Muscle layer of colon (tissue), 2 donors: ENCODE measurements around the gene ADGRD1.

Source experiments
- H3K27ac ChIP-seq: one replicate; pipeline ENCODE4 v1.7.0; 2013; ENCODE audit warnings: low read depth, mild to moderate bottlenecking, low read length, moderate library complexity
- H3K27me3 ChIP-seq, 2 donors: one replicate each; pipeline ENCODE4 v1.7.0; 2013; ENCODE audit warnings: low read length in 2 of 2, mild to moderate bottlenecking in 2 of 2; ENCODE audit not compliant: insufficient read depth in 2 of 2, control insufficient read depth in 1 of 2
- H3K36me3 ChIP-seq: one replicate; pipeline ENCODE4 v1.7.0; 2013; ENCODE audit warnings: mild to moderate bottlenecking, low read length; ENCODE audit not compliant: insufficient read depth
- H3K4me1 ChIP-seq: one replicate; pipeline ENCODE4 v1.7.0; 2013; ENCODE audit warnings: mild to moderate bottlenecking, low read length; ENCODE audit not compliant: insufficient read depth
- H3K4me3 ChIP-seq, 2 donors: one replicate each; pipeline ENCODE4 v1.7.0; 2013; ENCODE audit warnings: low read length in 2 of 2, low read depth in 1 of 2, mild to moderate bottlenecking in 1 of 2, moderate library complexity in 1 of 2
- H3K9ac ChIP-seq: one replicate; pipeline ENCODE4 v1.7.0; 2013; ENCODE audit warnings: low read length
- H3K9me3 ChIP-seq: one replicate; pipeline ENCODE4 v1.7.0; 2013; ENCODE audit warnings: mild to moderate bottlenecking, low read length
- donor health status: abdominal sarcoma.
- donor health status: Adenocarcinoma of cecum.

Gene ADGRD1

DNA sequence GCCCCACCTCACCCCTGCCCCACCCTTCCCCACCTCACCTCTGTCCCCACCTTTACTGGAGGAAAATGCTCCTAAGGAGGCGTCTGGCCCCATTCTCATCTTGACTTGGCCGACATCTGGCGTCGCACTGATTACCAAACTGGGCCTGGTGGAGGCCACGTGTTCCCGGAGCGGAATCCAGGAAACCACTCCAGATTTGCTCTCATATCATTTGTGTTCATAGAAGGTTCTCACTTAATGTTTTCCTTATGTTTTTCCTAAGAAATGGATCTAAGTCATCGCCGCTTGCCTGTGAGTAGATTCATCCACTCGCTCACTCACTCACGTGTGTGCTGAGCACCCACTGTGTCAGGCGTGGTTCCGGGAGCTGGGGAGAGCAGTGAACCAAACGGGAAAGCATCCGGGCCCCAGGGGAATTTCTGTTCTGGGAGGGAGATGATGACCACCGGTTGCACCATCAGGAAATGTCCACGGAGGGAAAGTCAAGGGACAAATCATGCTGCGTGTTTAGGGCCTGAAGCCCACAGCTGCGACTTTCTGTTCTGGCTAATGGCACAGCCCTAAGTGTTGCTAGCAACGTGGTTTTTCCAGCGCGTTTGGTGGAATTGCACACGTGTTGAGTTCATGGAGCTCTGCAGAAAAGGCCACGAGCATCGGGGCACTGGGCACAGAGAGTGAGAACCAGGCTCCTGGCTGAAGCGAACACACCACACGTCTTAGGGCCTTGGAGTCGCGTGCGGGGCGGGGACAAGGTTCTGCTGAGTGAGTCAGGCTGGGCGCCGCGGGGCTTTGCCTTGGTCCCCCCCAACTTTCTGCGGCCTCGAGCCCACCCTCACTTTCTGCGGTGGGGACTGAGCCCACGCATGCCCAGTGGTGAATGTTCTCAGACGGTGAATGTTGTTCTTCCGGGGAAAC, 57.7 kb downstream of the ADGRD1 start:
- Histone ChIP-seq H3K27ac (no peak overlapping the region), H3K4me3 (no peak overlapping the region), H3K4me1 (peaks cover 51% of the 10 kb centered on the region), H3K27me3 (no peaks in the 10 kb centered on the region), H3K9me3 (no peaks in the 10 kb centered on the region), H3K36me3 (peaks cover 9% of the 10 kb centered on the region), H3K9ac (no peak overlapping the region)

DNA sequence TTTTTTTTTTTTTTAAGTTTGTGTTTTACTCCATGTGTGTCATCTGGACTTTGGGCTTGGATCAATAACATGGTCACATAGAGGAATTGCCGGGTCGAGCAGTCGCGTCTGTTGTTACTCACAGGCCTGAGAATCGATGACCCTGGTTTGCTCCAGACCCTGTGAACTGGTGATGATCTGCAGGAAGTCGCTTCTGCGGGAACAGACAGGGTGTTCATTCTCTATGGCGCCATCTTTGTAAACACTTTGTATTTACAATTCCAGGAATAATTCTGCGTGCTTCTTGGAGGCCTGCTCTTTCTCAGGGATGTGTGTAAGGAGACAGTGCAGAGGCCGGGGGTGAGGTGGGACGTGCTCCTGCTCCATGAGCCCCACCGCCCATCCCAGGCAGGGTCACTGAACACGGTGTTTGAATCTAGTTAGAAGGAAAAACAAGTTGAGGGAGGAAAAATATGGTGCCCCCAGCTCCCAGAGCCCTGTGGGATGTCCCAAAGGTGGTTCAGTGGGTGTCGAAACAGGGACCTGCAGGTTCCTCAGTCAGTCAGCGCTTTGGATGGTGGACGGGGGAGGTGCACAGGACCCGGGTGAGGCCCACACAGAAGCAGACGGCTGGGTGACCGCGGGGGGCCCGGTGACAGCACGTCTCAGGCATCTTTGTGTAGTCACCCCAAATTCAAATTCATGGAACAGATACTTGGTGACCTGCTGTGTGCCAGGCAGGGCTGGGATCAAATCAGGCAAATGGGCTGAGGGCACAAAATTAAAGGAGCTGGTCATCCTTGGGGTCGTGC, 58.8 kb downstream of the ADGRD1 start:
- Histone ChIP-seq H3K36me3 (peaks cover 9% of the 10 kb centered on the region), H3K27me3 (no peaks in the 10 kb centered on the region), H3K27ac (peak overlapping the region; percentile 45)

DNA sequence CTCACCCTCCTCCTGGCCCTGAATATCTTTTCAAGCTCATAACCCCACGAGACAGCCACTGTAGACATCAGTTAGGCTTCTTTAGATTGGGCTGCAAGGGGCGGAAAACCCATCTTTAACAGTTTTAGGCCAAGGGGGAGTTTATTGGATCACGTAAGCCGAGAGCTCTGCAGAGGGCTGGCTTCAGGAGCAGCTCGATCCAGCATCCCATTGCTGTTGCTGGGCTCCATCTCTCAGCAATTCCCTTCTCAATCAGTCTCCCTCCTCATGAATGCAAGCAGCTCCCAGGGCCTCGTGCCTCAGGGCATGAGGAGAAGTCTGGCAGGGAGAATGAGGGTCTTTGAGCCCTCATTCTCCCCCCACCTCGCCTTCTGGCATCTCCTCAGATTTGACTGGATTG, 59.4 kb downstream of the ADGRD1 start:
- Histone ChIP-seq H3K27ac (peak overlapping the region; percentile 45), H3K4me1 (peaks cover 36% of the 10 kb centered on the region), H3K36me3 (peaks cover 13% of the 10 kb centered on the region), H3K9ac (no peak overlapping the region), H3K9me3 (no peaks in the 10 kb centered on the region), H3K4me3 (no peak overlapping the region), H3K27me3 (no peaks in the 10 kb centered on the region)

More for the DNA sequence above, 58.8 kb downstream of the ADGRD1 start:
- peaks cover 43% of the 10 kb centered on the region for H3K4me1 ChIP-seq
- no peak overlapping the region for H3K9ac ChIP-seq
- no peaks in the 10 kb centered on the region for H3K9me3 ChIP-seq
- no peak overlapping the region for H3K4me3 ChIP-seq

DNA sequence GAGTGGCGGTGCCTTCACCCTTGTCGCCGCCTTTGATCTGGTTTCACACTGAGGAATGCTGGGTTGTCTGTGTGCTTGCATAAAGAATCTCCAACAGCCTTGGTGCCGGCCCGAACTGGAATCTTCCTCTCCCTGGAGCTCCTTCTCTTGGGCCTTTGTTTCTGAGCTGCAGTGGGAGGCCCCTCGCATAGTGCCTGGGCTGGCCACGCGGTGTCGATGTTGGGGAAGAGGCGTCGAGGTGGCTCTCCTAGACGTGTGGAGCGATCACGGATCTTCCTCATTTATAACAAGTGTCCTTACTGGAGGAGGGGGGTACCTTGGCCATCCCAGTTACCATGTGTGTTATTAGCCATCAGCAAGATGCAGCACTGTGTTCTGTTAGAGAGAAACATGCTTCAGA, 60.6 kb downstream of the ADGRD1 start:
- peaks cover 26% of the 10 kb centered on the region for H3K4me1 ChIP-seq
- H3K36me3 ChIP-seq = peaks cover 13% of the 10 kb centered on the region
- H3K9ac ChIP-seq = no peak overlapping the region
- H3K27ac ChIP-seq = no peak overlapping the region
- no peak overlapping the region for H3K4me3 ChIP-seq
- H3K27me3 ChIP-seq = no peaks in the 10 kb centered on the region
- H3K9me3 ChIP-seq = no peaks in the 10 kb centered on the region

DNA sequence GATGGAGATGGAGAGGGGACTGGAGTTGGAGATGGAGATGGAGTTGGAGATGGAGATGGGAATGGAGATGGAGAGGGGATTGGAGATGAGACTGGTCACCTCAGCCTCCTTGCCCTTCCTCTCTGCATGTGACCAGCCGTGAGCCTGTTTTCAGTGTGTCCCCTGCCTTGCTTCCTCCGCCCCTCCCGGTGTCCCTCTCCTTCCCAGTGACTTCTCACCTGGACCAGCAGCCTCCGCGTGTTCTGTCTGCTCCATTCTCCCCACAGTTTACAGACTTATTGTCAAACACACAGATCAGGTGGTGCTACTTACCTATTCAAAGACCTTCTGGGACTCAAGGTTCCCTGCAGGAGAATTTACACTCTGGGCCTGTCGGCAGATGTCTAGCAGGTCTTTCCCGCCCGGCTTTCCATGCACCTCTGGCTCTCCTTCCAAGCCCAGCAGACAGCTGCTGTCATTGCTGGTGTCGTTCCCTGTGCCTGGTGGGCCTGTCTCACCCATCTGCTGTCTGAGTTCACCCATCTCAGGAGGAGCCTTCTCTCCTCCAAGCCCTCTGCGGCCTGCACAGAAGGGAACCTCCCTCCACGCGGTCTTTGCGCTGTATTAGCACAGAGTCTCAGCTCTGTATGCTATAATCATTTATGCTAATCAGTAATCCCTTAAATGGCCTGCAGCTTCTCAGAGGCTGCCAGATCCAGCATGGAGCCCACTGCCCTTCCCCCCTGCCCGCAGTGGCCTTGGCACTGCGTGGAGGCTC, 62.1 kb downstream of the ADGRD1 start:
- H3K27ac ChIP-seq = no peak overlapping the region
- H3K9me3 ChIP-seq = no peaks in the 10 kb centered on the region
- H3K4me3 ChIP-seq = no peak overlapping the region
- H3K36me3 ChIP-seq = peaks cover 13% of the 10 kb centered on the region
- no peak overlapping the region for H3K9ac ChIP-seq
- H3K4me1 ChIP-seq = peaks cover 17% of the 10 kb centered on the region
- H3K27me3 ChIP-seq = no peaks in the 10 kb centered on the region

DNA sequence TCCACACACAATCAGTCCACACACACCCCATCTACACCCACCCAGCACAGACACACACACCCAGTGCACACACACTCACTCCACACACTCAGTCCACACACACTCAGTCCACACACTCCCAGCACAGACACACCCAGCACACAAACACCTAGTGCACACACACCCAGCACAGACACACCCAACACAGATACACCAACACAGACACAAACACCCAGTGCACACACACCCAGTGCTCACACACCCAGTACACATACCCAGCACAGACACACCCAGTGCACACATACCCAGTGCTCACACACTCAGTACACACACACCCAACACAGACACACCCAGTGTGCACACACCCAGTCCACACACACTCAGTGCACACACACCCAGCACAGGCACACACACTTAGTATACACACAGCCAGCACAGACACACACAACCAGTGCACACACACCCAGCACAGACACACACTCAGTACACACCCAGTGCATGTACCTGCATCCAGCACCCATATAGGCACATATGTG, 63.8 kb downstream of the ADGRD1 start:
- no peaks in the 10 kb centered on the region for H3K9me3 ChIP-seq
- H3K27ac ChIP-seq = no peak overlapping the region
- peaks cover 4% of the 10 kb centered on the region for H3K4me1 ChIP-seq
- H3K9ac ChIP-seq = no peak overlapping the region
- H3K27me3 ChIP-seq = no peaks in the 10 kb centered on the region
- no peak overlapping the region for H3K4me3 ChIP-seq
- peaks cover 13% of the 10 kb centered on the region for H3K36me3 ChIP-seq

DNA sequence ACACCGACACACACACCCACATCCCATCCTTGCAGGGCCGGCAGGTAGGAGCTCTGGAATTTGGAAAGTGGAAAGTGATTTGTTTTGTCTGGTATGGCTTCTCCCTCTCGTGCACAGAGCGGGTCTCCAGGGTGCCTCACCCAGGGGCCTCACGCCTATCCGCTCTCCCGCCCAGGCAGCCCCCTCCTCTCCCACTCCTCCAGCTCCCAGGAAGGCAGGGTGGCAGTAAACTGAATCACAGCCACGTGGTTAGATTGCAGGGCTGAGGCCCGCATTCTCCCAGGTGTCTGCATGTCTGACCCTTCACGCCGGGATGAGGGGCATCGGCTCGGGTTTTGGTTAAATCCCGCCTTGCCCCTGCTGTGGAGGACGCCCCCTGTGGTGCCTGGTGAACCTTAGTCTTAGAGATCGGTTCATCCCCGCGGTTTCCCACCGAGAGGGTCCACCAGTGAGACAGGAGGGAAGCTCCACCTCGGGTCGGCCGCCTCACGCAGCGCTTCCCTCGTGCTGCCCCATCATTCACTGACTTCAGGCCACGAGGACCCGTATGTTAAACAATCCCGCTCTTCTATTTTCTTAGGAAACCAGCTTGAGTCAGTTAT, 64.4 kb downstream of the ADGRD1 start:
- no peak overlapping the region for H3K27ac ChIP-seq
- H3K36me3 ChIP-seq = peaks cover 13% of the 10 kb centered on the region
- no peak overlapping the region for H3K4me3 ChIP-seq
- H3K9me3 ChIP-seq = no peaks in the 10 kb centered on the region
- H3K27me3 ChIP-seq = no peaks in the 10 kb centered on the region
- no peaks in the 10 kb centered on the region for H3K4me1 ChIP-seq
- no peak overlapping the region for H3K9ac ChIP-seq

DNA sequence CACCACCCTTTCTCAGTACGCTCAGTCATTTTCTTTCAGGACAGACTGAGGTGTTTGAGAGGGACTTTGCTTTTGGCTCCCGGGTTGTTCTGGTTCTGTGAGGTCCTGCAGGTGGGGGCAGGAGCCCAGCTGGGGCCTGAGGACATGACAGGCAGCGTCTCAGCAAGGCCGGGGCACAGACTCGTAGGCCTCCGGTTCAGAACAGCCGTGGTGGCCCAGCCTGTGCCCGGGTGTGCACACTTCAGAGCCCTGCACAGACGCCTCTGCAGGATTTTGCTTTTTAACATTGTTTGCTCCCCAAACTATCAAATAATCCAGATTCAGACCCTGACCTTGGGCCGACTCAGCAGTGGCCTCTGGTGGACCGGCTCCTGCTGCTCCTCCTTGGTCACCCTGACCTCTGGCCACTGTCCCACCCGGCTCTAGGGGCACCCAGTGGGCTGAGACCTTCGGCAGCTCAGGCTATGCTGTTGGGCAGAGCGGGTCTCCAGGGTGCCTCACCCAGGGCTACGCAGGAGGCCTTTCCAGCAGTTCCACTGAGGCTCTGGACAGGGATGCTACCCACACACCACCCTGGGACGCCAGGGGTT, 65.2 kb downstream of the ADGRD1 start:
- no peaks in the 10 kb centered on the region for H3K9me3 ChIP-seq
- H3K4me1 ChIP-seq = no peaks in the 10 kb centered on the region
- no peak overlapping the region for H3K9ac ChIP-seq
- peaks cover 13% of the 10 kb centered on the region for H3K36me3 ChIP-seq
- no peak overlapping the region for H3K27ac ChIP-seq
- no peaks in the 10 kb centered on the region for H3K27me3 ChIP-seq
- H3K4me3 ChIP-seq = no peak overlapping the region

DNA sequence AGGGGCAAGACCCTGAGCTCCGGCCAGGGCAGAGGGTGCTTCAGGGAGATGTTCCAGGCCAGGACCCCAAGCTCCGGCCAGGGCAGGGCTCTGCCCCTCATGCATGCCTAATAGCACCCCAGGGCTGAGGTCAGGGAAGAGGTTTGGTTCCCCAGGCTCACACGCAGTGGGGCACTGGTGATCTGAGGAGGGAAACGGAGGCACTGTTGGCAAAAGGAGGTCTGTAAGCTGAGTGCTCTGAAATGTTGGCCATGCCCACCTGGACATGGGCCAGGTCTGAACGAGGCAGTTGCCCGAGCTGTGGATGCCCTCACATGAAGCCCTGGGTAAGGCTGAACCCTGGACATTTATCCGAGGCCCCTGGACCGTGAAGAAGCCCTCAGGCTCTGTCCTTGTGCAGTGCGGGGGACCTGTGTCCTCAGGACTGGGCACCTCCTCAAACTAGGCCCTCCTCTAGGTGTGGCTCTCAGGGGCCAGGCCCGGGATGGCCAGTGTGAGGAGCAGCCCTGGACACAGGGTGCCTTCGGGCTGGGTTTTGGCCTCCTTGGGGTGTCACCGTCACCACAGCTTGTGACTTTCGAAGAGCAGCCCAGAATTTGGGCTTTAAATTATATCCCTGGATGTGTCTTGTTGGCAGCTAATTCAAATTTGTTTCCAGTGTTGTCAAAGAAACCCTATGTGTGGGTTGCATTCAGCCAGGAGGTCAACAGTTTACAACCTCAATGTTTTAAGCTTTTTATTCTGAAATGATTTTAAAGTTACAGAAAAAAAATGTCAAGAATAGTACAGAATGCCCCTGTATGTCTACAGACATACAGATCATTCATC, 66.8 kb downstream of the ADGRD1 start:
- no peak overlapping the region for H3K27ac ChIP-seq
- H3K27me3 ChIP-seq = no peaks in the 10 kb centered on the region
- H3K9ac ChIP-seq = no peak overlapping the region
- no peaks in the 10 kb centered on the region for H3K9me3 ChIP-seq
- no peaks in the 10 kb centered on the region for H3K4me1 ChIP-seq
- peaks cover 4% of the 10 kb centered on the region for H3K36me3 ChIP-seq
- no peak overlapping the region for H3K4me3 ChIP-seq

DNA sequence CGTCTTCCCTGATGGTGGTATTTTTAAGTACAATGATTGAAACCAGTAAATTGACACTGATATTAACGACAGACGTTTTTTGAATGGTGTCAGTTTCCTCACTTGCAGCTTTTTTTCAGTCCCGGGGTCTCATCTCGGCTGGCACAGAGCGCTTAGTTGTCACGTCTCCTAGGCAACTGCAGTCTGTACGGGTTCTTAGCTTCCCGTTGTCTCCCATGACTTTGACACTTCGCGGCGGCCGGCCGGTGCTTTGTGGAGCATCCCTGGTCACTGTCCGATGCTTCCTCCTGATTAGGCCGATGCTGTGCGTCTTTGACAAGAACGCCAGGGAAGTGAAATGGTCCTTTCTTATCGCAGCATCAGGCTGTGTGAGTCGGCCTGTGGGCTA, 67.4 kb downstream of the ADGRD1 start:
- Histone ChIP-seq H3K4me1 (no peaks in the 10 kb centered on the region), H3K36me3 (peaks cover 4% of the 10 kb centered on the region), H3K27me3 (no peaks in the 10 kb centered on the region), H3K9me3 (no peaks in the 10 kb centered on the region), H3K9ac (no peak overlapping the region), H3K4me3 (no peak overlapping the region), H3K27ac (no peak overlapping the region)
